NCI-H2081 (cell line): ENCODE data around the gene YBX2.

Source experiments
- DNase-seq, 2 experiments: peaks; one replicate each; lab custom pipeline; 2025; lab: John Stamatoyannopoulos, UW

Gene YBX2

GRCh38 chr17:7296189-7296861, 1.9 kb upstream of the YBX2 start:
- peak; percentile 59 to 68 for DNase-seq

GRCh38 chr17:7295230-7296180, 1.1 kb upstream of the YBX2 start:
- no peak for DNase-seq

- DNase-seq: no peak
These were observed 424 bp downstream of the YBX2 start for GRCh38 chr17:7293816-7294613.

GRCh38 chr17:7293159-7293558, 1.3 kb downstream of the YBX2 start:
- no peak for DNase-seq

GRCh38 chr17:7292729-7293128, 1.7 kb downstream of the YBX2 start:
- DNase-seq: no peak

- no peak for DNase-seq
These were observed 2.2 kb downstream of the YBX2 start for GRCh38 chr17:7292194-7292593.

- DNase-seq: no peak
These were observed 3.8 kb downstream of the YBX2 start for GRCh38 chr17:7290685-7291084.

- no peak for DNase-seq
These were observed 4.3 kb downstream of the YBX2 start for GRCh38 chr17:7290166-7290565.

- DNase-seq: no peak
These were observed 5.0 kb downstream of the YBX2 start for GRCh38 chr17:7289256-7290032.

GRCh38 chr17:7285679-7286078, 8.8 kb downstream of the YBX2 start:
- no peak for DNase-seq

GRCh38 chr17:7284911-7285310, 9.5 kb downstream of the YBX2 start:
- DNase-seq: no peak

- no peak for DNase-seq
These were observed 10.8 kb downstream of the YBX2 start for GRCh38 chr17:7283471-7284216.

- no peak for DNase-seq
These were observed 11.6 kb downstream of the YBX2 start for GRCh38 chr17:7282752-7283321.

- no peak for DNase-seq
These were observed 12.3 kb downstream of the YBX2 start for GRCh38 chr17:7281953-7282751.

GRCh38 chr17:7281074-7281952, 13.1 kb downstream of the YBX2 start, which contains the start of gene SLC2A4:
TSS of gene SLC2A4 (plus strand) at chr17:7281718. CDS start at chr17:7281935, 217 bp downstream.
- DNase-seq: peak; percentile 69 to 80

GRCh38 chr17:7280519-7281073, 13.8 kb downstream of the YBX2 start:
- peak; percentile 49 to 63 for DNase-seq

- DNase-seq: no peak
These were observed 15.0 kb downstream of the YBX2 start for GRCh38 chr17:7279448-7279847.

GRCh38 chr17:7266784-7267183, 27.7 kb downstream of the YBX2 start:
- DNase-seq: no peak
